Tibial nerve (tissue), 4 donors: ENCODE data around the gene RTCA. TPM values are rescaled to one million over a fixed set of nuclear protein-coding genes. Genes with fewer than 3 reads are reported as not detected.

Source experiments
- DNase-seq, 2 donors: peaks; one replicate each; pipeline ENCODE4 v3.0.0-alpha.2; 2019; ENCODE audit warnings: low spot score in 2 of 2
- H3K27ac ChIP-seq, 4 donors: fragments of 200-600 bp; sonication (generic) in 3 of 4; one replicate each; pipeline ENCODE4 v1.5.1; 2017 to 2019; ENCODE audit warnings: mild to moderate bottlenecking in 1 of 4
- H3K27me3 ChIP-seq, 2 donors: fragments of 200-600 bp; sonication (generic) in 1 of 2; one replicate each; pipeline versions ENCODE4 v1.5.1 to v1.6.0; 2017 to 2019
- H3K36me3 ChIP-seq, 3 donors: fragments of 200-600 bp; sonication (generic); one replicate each; pipeline ENCODE4 v1.5.1; 2018 to 2019
- H3K4me1 ChIP-seq, 4 donors: fragments of 200-600 bp; sonication (generic) in 3 of 4; one replicate each; pipeline ENCODE4 v1.5.1; 2017 to 2019
- H3K4me3 ChIP-seq, 4 donors: fragments of 200-600 bp; sonication (generic) in 3 of 4; one replicate each; pipeline ENCODE4 v1.5.1; 2017 to 2019; ENCODE audit warnings: mild to moderate bottlenecking in 1 of 4, moderate library complexity in 1 of 4
- H3K9me3 ChIP-seq, 4 donors: fragments of 200-600 bp; sonication (generic) in 3 of 4; one replicate each; pipeline ENCODE4 v1.5.1; 2017 to 2019
- EP300 ChIP-seq, 2 donors: sonication (generic); formaldehyde crosslinking; IDR thresholded peaks; one replicate each; pipeline ENCODE4 v1.6.1; 2017; ENCODE audit warnings: antibody characterized with exemption in 2 of 2, mild to moderate bottlenecking in 1 of 2
- POLR2A ChIP-seq, 2 donors: fragments of 450-650 bp; IDR thresholded peaks; one replicate each; pipeline ENCODE4 v1.6.1; 2017; ENCODE audit warnings: antibody characterized with exemption in 2 of 2, mild to moderate bottlenecking in 2 of 2, moderate library complexity in 2 of 2
- WGBS, 2 donors: methylation state at CpG; one replicate each; pipeline ENCODE4 v1.1.5; 2018; 5-methylcytosine and 5-hydroxymethylcytosine counted together
- total RNA-seq, 4 donors: library from RNA; depleted of rRNA; stranded (reverse); fragments of >200 nt; gene quantifications; one replicate each; pipeline ENCODE4 v1.1.0, GENCODE V29; 2016
- TF ChIP-seq, protein P1 (sequence below), 5 experiments: fragments of 200-600 bp in 3 of 5; fragments of 450-650 bp in 2 of 5; sonication (generic) in 3 of 5; IDR thresholded peaks; one replicate each; pipeline ENCODE4 v1.5.1; 2016 to 2019; ENCODE audit warnings: antibody characterized with exemption in 5 of 5, mild to moderate bottlenecking in 3 of 5, moderate library complexity in 2 of 5

RTCA gene
- total RNA-seq, 4 donors from 2014 or later: 21.9 to 30.6 (median 23.2) TPM

- WGBS, 2 donors: 86% methylated on average over 4 of the region's 4 CpGs
- H3K27me3 ChIP-seq: no peaks in the 10 kb centered on the region
- no peak overlapping the region for H3K4me3 ChIP-seq
- H3K9me3 ChIP-seq: peaks cover 0 to 5% (median 0%) of the 10 kb centered on the region in 4 donors
- TF ChIP-seq POLR2A (IDR thresholded peaks at IDR 0.05) (no peak), EP300 (IDR thresholded peaks at IDR 0.05) (no peak)
- TF ChIP-seq, protein P1, sequence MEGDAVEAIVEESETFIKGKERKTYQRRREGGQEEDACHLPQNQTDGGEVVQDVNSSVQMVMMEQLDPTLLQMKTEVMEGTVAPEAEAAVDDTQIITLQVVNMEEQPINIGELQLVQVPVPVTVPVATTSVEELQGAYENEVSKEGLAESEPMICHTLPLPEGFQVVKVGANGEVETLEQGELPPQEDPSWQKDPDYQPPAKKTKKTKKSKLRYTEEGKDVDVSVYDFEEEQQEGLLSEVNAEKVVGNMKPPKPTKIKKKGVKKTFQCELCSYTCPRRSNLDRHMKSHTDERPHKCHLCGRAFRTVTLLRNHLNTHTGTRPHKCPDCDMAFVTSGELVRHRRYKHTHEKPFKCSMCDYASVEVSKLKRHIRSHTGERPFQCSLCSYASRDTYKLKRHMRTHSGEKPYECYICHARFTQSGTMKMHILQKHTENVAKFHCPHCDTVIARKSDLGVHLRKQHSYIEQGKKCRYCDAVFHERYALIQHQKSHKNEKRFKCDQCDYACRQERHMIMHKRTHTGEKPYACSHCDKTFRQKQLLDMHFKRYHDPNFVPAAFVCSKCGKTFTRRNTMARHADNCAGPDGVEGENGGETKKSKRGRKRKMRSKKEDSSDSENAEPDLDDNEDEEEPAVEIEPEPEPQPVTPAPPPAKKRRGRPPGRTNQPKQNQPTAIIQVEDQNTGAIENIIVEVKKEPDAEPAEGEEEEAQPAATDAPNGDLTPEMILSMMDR (IDR thresholded peaks at IDR 0.05): no peak
- H3K36me3 ChIP-seq: peaks cover 0 to 21% (median 0%) of the 10 kb centered on the region in 3 donors
- H3K27ac ChIP-seq: no peak overlapping the region
- DNase-seq: no peak
- H3K4me1 ChIP-seq: no peaks in the 10 kb centered on the region
Observed at GRCh38 chr1:100298512-100298911, 32.5 kb downstream of the RTCA start.

- TF ChIP-seq EP300 (IDR thresholded peaks at IDR 0.05): no peak
- TF ChIP-seq POLR2A (IDR thresholded peaks at IDR 0.05): no peak
- H3K4me3 ChIP-seq: no peak overlapping the region
- WGBS, 2 donors: 83% methylated on average over 6 of the region's 6 CpGs
Observed at GRCh38 chr1:100299521-100300222, 33.7 kb downstream of the RTCA start.

GRCh38 chr1:100300691-100301090, 34.7 kb downstream of the RTCA start:
- TF ChIP-seq, protein P1 (IDR thresholded peaks at IDR 0.05): no peak
- TF ChIP-seq POLR2A (IDR thresholded peaks at IDR 0.05): no peak
- no peak for TF ChIP-seq EP300 (IDR thresholded peaks at IDR 0.05)
- 87 to 91% methylated on average over 5 of the region's 5 CpGs for WGBS, 2 donors
- H3K9me3 ChIP-seq: peaks cover 0 to 5% (median 0%) of the 10 kb centered on the region in 4 donors
- H3K36me3 ChIP-seq: peaks cover 0 to 6% (median 0%) of the 10 kb centered on the region in 3 donors
- no peaks in the 10 kb centered on the region for H3K27me3 ChIP-seq
- H3K4me1 ChIP-seq: no peaks in the 10 kb centered on the region
- no peak for DNase-seq
- no peak overlapping the region for H3K27ac ChIP-seq
- no peak overlapping the region for H3K4me3 ChIP-seq

More at GRCh38 chr1:100299521-100300222, 33.7 kb downstream of the RTCA start:
- no peaks in the 10 kb centered on the region for H3K4me1 ChIP-seq
- no peak overlapping the region for H3K27ac ChIP-seq
- H3K9me3 ChIP-seq: peaks cover 0 to 5% (median 0%) of the 10 kb centered on the region in 4 donors
- H3K36me3 ChIP-seq: peaks cover 0 to 16% (median 0%) of the 10 kb centered on the region in 3 donors
- DNase-seq: no peak
- H3K27me3 ChIP-seq: no peaks in the 10 kb centered on the region

GRCh38 chr1:100302739-100303138, 36.7 kb downstream of the RTCA start:
- no peak for DNase-seq
- Histone ChIP-seq H3K27ac (no peak overlapping the region), H3K27me3 (no peaks in the 10 kb centered on the region), H3K9me3 (no peaks in the 10 kb centered on the region), H3K36me3 (no peaks in the 10 kb centered on the region), H3K4me3 (no peak overlapping the region), H3K4me1 (no peaks in the 10 kb centered on the region)
- WGBS, 2 donors: 94 to 98% methylated on average over 2 of the region's 2 CpGs
- TF ChIP-seq POLR2A (IDR thresholded peaks at IDR 0.05): no peak

DNA sequence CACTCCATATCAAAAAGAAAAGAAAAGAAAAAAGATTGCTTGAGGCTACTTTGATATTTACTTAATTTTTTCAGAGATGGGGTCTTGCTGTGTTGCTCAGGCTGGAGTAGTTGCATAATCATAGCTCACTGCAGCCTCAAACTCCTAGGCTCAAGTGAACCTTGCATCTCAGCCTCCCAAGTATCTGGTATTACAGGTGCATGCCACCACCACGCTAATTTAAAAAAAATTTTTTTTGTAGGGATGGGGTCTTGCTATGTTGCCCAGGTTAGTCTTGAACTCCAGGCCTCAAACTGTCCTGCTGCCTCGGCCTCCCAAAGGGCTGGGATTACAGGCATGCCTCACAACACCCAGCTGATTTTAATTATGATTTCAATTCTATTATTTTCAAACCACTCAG, 38.2 kb downstream of the RTCA start:
- Histone ChIP-seq H3K9me3 (peaks cover 0 to 1% (median 0%) of the 10 kb centered on the region in 4 donors), H3K27me3 (no peaks in the 10 kb centered on the region), H3K4me1 (no peaks in the 10 kb centered on the region), H3K36me3 (no peaks in the 10 kb centered on the region), H3K4me3 (no peak overlapping the region), H3K27ac (no peak overlapping the region)
- no peak for DNase-seq
- no peak for TF ChIP-seq EP300 (IDR thresholded peaks at IDR 0.05)
- TF ChIP-seq, protein P1 (IDR thresholded peaks at IDR 0.05): no peak
- no peak for TF ChIP-seq POLR2A (IDR thresholded peaks at IDR 0.05)
- 84 to 93% methylated on average over 2 of the region's 2 CpGs for WGBS, 2 donors

DNA sequence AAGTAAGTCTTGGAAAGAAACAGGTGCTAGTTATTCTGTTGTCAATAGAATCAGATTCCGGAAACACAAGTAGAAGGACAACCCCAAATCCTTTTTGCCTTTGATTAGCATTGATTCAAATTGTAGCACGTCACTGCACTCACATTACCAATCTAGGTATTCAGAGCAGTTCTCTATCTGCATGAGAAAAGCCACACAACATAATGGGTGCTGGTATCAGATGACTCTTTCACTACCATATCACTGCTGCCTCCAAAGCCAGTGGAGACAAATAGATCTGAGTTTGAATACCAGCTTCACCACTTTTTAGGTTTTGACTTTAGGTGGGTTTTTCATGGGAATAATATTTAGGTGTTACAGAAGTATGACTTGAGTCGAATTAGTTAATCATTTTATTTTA, 38.9 kb downstream of the RTCA start:
- Histone ChIP-seq H3K36me3 (no peaks in the 10 kb centered on the region), H3K27ac (no peak overlapping the region), H3K9me3 (peaks cover 0 to 4% (median 0%) of the 10 kb centered on the region in 4 donors), H3K27me3 (no peaks in the 10 kb centered on the region), H3K4me3 (no peak overlapping the region), H3K4me1 (no peaks in the 10 kb centered on the region)
- TF ChIP-seq EP300 (IDR thresholded peaks at IDR 0.05): no peak
- TF ChIP-seq POLR2A (IDR thresholded peaks at IDR 0.05): no peak
- TF ChIP-seq, protein P1 (IDR thresholded peaks at IDR 0.05): no peak
- DNase-seq: no peak
- 76 to 82% methylated on average over 3 of the region's 3 CpGs for WGBS, 2 donors
